Fibroblast of mammary gland (primary cell): Measurements from ENCODE around the gene STXBP2.

Experiments
- DNase-seq: peaks from one replicate; pipeline ENCODE4 v3.0.0-alpha.2; 2010; ENCODE audit warnings: low read depth
- H3K4me3 ChIP-seq: 2 replicates; pipeline ENCODE4 v1.5.1; 2011; ENCODE audit warnings: low read depth, mild to moderate bottlenecking, low read length, moderate library complexity; ENCODE audit not compliant: control insufficient read depth
- CTCF ChIP-seq: conservative IDR thresholded peaks from 2 replicates; pipeline ENCODE4 v1.5.1; 2011; ENCODE audit warnings: low read depth, low read length, inconsistent platforms; ENCODE audit not compliant: control insufficient read depth, insufficient read depth

The STXBP2 gene

DNA sequence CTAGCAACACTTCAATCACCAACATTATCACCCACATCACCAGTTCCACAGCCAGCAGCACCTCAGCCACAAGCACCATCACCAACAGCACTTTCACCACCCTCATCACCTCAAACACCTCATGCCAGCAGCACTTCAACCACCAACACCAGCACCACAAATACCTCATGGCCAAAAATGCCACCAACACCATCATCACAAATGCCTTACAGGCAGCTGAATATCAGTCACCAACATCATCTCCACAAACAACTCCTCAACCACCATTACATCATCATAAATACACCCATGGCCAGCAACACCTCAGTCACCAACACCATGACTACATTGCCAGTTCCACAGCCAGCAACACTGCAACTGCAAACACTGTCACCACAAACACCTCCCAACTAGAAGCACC lies 54.6 kb downstream of the STXBP2 start:
- no peak overlapping the region for H3K4me3 ChIP-seq
- no peak for TF ChIP-seq CTCF
- no peak for DNase-seq

GRCh38 chr19:7692417-7693088 lies 55.6 kb downstream of the STXBP2 start:
- no peak overlapping the region for H3K4me3 ChIP-seq
- DNase-seq = no peak

DNA sequence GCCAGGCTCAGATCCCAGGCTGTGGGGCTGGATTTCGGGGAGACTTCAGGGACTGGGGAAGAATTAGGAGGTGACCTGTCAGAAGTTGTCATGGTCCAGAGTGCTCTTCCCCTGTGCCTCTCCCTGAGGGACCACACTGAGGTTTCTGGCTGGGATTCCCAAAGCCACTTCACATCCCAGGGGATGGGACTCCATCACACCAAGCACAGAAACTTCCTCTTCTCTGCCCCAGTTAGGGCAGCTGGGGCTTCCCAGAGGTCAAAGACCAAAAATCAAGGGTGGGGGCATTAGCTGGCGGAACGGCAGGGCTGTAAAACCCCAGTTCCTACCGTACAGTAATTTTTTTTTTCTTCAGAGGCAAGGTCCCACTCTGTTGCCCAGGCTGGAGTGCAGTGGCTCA lies 57.6 kb downstream of the STXBP2 start:
- DNase-seq = no peak
- no peak for TF ChIP-seq CTCF
- H3K4me3 ChIP-seq = no peak overlapping the region

More at GRCh38 chr19:7692417-7693088, 55.6 kb downstream of the STXBP2 start:
- TF ChIP-seq CTCF = no peak
